Measurements from ENCODE around the gene AHCTF1.

- TF ChIP-seq POLR2AphosphoS5 (IDR thresholded peaks at IDR 0.05), result no peak
- TF ChIP-seq CTCF (IDR thresholded peaks at IDR 0.05), result no peak
- TF ChIP-seq POLR2A (IDR thresholded peaks at IDR 0.05), result no peak
- no peak for TF ChIP-seq EP300 (IDR thresholded peaks at IDR 0.05)
Measured at GRCh38 chr1:246860401-246860800, 71.3 kb downstream of the AHCTF1 start.
